GM18873 (cell line): ENCODE results near the gene MAPK7.
A peak's percentile ranks its signal among the peaks of the same experiment; 100 is the strongest.

ENCODE experiments used
- ATAC-seq: cut with Tn5 transposase; IDR thresholded peaks from one replicate; pipeline ENCODE4 v1.9.1; 2021; ENCODE audit warnings: mild to moderate bottlenecking, moderate library complexity, moderate number of reproducible peaks; ENCODE audit not compliant: unreplicated experiment, low FRiP score

MAPK7 gene

DNA sequence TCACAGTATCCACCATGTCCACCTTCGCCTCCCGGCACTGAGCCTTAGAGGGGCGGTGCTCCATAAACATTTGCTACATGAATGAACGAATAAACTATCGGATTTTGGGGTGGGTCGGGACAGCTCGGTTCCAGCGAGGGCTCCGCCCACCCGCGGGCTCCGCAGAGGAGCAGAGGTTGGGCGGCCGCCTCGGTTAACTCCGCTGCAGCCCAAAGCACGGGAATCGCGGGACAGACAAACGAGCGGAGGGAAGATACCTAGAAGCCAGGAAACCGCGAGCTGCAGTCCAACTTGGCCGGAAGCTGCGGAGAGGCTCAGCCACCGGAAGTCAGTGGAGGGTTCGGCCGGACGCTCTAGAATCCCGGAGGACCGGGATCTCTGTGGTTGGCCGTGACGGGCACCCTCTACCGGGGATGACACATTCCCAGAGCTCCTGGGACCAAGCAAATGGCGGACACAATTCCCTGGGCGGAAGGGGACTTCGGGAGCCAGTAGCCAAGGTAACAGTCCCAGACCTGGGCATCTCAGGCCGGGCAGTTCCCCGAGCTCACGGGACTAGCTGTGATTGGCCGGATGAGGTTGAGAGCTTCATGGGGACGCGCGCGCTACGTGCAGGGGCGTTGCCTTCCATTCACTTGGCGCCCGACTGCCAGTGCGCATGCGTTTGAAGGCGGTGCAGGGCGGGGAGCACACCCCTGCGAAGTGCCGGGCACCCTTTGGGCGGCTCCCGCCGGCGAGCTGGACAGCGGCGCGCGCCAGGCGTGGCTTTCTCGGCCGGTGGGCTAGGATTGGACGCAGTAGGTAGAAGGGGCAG is 489 bp upstream of the MAPK7 start:
- peak; percentile 86 for ATAC-seq

DNA sequence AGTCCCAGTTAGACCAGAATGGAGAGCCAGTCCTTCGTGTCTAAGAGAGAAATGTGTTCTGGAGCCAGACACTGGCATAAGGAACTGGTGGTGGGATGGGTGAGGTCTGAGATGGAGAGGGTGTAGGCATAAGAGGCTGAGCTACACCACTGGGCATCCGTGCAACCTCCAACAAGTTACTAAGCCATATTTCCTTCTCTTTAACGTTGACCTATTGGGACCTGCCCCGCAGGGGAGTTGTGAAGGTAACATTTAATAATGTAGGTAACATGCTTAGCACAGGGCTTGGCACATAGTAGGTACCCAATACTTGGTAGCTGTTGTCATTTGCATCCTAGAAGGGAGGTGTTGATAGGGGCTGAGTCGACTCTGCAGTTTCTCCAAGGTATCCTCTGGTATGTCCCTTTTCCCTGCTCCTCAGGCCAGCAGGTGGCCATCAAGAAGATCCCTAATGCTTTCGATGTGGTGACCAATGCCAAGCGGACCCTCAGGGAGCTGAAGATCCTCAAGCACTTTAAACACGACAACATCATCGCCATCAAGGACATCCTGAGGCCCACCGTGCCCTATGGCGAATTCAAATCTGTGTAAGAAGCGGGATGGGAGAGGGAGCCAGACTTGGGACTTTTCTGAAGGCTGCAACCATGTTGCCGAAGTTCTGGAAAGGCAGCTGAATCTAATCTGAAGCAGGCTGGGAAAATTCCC is 1.2 kb downstream of the MAPK7 start:
- no peak for ATAC-seq

DNA sequence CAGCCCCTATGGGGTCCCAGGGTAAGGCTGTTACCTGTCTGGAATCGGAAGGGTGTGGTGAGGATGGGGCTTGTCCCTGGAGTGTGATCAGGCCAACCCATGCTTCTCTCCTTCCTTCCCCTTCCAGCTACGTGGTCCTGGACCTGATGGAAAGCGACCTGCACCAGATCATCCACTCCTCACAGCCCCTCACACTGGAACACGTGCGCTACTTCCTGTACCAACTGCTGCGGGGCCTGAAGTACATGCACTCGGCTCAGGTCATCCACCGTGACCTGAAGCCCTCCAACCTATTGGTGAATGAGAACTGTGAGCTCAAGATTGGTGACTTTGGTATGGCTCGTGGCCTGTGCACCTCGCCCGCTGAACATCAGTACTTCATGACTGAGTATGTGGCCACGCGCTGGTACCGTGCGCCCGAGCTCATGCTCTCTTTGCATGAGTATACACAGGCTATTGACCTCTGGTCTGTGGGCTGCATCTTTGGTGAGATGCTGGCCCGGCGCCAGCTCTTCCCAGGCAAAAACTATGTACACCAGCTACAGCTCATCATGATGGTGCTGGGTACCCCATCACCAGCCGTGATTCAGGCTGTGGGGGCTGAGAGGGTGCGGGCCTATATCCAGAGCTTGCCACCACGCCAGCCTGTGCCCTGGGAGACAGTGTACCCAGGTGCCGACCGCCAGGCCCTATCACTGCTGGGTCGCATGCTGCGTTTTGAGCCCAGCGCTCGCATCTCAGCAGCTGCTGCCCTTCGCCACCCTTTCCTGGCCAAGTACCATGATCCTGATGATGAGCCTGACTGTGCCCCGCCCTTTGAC is 2.4 kb downstream of the MAPK7 start:
- ATAC-seq: no peak

DNA sequence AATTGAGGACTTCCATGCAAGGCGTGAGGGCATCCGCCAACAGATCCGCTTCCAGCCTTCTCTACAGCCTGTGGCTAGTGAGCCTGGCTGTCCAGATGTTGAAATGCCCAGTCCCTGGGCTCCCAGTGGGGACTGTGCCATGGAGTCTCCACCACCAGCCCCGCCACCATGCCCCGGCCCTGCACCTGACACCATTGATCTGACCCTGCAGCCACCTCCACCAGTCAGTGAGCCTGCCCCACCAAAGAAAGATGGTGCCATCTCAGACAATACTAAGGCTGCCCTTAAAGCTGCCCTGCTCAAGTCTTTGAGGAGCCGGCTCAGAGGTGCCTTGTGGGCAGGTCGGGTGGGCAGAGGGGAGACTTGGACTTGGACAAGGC is 3.1 kb downstream of the MAPK7 start:
- ATAC-seq: no peak

DNA sequence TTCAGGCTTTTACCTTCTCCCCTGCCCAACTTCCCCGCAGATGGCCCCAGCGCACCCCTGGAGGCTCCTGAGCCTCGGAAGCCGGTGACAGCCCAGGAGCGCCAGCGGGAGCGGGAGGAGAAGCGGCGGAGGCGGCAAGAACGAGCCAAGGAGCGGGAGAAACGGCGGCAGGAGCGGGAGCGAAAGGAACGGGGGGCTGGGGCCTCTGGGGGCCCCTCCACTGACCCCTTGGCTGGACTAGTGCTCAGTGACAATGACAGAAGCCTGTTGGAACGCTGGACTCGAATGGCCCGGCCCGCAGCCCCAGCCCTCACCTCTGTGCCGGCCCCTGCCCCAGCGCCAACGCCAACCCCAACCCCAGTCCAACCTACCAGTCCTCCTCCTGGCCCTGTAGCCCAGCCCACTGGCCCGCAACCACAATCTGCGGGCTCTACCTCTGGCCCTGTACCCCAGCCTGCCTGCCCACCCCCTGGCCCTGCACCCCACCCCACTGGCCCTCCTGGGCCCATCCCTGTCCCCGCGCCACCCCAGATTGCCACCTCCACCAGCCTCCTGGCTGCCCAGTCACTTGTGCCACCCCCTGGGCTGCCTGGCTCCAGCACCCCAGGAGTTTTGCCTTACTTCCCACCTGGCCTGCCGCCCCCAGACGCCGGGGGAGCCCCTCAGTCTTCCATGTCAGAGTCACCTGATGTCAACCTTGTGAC is 3.6 kb downstream of the MAPK7 start:
- no peak for ATAC-seq

DNA sequence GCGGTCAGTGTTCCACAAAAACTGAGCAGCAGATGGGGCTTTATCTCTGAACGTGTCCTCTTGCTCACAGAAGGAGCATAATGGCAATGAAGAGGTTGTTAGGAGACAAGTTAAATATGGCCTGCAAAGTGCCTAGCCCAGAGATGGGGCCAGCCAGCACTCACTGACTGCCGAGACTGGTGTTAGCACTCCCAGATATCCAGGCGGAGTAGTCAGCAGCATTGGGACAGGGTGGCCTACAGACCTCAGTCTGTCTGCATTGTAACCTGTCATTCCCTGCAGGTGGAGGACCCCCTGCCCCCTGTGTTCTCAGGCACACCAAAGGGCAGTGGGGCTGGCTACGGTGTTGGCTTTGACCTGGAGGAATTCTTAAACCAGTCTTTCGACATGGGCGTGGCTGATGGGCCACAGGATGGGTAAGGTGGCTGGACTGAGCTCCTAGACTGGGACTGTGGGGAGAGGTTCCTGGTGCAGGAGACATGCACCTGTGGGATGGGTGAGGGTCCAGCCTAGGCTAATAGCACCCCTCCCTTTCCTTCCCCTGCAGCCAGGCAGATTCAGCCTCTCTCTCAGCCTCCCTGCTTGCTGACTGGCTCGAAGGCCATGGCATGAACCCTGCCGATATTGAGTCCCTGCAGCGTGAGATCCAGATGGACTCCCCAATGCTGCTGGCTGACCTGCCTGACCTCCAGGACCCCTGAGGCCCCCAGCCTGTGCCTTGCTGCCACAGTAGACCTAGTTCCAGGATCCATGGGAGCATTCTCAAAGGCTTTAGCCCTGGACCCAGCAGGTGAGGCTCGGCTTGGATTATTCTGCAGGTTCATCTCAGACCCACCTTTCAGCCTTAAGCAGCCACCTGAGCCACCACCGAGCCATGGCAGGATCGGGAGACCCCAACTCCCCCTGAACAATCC is 4.5 kb downstream of the MAPK7 start:
- ATAC-seq: no peak

DNA sequence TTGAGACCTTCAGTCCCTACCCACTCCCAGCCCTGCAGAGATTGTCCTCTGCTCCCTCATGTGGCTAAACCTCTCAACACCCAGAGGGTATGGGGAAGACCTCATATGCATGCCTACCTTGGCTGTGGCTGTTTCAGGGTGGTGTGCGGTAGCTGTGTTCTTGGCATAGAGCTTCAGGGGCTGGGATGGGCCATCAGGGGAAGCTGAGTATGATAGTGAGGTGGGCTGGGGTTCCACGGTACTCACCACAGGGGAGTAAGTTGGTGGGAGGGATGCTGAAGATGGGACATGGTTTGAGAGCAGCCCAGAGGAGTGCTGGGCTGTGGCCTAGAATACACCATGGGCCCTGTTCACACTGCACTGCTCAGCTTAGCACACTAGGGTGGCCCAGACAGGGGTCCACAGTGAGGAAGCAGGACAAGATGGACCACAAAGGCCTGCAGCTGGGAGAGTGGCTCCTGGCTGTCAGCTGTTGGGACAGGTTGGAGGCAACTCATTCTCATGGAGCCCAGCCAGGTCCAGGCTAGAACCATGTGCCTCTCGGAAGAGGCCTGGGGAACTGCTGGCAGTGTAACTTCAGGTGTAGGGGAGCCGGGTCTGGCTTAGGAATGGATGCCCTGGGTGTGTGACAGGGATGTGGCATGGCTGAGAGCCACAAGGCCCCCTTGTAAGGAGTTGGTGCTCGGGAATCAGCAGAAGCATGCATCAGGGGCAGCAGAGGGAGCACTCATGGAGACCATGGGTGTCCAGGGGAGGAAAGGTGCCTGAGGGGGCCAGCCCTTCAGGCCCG is 5.6 kb downstream of the MAPK7 start:
- no peak for ATAC-seq

DNA sequence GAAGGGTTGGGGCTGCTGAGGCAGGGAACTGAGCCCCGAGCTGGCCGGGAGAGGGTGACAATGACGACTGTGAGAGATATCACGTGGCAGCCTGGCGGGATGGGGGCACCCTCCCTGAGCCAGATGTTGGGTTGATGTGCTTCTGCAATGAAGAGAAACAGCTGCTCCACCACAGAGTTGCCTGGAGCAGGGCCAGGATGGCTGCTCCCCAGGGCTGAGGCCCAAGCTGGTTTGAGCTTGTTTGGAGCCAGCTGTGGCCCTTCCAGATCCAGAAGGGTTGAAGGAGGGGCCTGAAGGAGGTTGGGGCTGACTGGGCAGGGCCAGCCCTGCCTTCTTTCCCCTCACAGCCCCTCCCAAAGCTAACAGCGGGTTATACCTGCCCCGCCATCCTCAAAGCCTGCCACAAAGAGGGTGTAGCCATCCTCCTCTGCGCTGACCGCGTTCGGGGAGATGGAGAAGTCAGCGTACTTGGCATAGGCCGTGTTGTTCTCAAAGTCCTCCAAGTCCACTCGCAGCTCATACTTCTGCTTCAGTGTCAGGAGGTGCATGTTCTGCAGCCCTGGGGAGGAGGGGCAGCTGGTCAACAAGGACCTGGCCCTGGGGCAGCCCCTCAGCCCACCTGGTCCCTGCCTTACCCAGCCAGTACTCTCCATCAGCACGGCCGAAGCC is 6.6 kb downstream of the MAPK7 start:
- ATAC-seq: no peak

DNA sequence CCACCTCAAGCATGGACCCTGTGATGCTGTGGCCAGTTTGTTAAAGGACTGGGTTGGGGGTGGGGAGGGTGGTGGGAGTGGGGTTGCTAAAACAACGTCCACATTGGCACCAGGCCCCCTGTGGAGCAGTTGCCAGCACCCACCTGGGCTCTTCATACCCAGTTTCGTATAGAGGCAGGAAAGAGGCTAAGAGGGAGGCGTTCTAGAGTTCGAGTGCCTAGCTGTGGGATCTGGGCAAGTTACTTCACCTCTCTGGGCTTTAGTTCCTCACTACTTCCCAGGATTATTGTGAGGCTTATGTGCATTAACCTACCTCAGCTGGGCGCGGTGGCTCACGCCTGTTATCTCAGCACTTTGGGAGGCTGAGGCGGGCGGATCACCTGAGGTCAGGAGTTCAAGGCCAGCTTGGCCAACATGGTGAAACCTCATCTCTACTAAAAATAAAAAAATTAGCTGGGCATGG is 7.3 kb downstream of the MAPK7 start:
- no peak for ATAC-seq

DNA sequence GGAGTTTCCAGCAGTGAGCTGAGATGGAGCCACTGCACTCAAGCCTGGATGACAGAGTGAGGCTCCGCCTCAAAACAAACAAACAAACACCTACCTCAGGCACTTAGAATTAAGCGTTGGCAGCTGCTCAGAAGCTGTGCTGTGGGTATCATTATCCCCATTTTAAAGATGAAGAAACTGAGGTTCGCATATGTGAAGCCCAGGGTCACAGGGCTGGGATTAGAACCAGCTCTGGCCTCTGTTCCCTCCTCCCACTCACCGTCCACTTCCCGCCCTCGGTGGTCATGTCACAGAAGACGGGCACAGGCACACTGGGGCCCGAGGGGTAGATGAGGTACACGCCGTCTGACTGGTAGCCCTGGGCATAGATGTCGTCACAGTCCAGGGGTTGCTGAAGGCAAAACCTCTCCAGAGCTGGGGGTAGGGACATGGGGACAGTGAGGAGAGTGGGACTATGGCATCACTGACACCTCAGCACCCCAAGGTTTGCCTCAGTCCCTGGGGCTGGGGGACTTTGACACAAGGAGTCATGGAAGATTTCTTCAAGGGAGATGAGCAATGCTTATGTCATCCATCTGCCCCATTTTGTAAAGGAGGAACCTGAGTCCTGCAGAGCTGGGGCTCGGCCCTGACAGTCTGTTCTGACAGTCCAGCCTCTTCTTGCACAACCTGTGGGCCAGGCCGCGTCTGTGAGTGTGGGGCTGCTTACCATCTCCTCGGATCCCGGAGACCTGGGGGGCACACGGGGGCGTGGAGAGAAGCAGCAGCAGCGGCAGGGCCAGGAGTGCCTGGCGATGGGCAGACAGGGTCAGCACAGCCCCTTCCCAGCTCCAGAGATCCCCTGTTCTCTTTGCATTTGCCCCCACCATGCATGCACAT is 8.0 kb downstream of the MAPK7 start:
- no peak for ATAC-seq

DNA sequence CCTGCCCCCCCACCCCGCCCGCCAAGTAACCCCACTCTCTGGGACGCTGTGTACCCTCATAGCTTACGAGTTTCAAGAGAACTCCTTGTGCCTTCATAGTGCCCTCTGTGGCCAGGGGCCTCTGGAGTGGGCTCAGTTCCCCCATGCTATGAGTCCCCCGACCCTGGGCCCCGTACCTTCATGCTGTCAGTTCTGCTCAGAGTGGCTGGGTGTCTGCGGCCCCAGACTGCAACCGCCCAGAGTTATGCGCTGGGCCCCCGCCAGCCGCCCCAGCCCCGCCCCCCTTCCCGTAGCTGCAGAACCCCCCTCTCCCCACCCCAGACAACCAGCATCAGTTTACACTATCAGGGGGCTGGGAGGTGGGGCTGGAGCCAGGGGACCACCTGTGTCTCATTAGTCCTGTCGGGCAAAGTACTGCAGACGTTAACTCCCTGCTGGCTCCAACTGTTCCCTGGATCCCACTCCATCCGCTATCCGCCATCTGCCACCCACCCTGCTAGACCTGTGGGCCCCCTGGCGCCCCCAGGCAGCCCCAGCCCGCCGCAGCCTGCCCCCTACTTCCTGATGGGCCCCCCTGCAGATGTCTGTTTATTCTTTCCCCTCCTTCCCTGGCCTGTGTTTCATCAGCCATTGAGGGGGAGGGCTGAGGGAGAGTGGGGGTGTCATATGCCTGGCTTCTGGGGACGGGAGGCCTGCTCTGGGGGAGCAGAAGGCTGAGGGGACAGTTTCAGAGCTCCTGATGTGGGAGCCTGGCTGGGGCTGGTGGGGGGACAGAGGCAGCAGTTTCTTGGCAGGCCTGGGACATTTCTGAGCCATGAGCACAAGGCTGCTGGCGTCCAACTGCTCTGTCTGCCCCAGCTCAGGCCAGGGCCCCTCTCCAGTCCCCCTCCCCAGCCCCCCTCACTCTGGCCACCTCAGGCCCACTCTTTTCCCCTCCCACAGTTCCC is 8.9 kb downstream of the MAPK7 start, which contains the start of gene MFAP4:
Gene MFAP4, minus strand, starts transcription at position 217 of the 947 bp plus-strand sequence. Its CDS starts 35 bp downstream, at position 182.
- no peak for ATAC-seq

DNA sequence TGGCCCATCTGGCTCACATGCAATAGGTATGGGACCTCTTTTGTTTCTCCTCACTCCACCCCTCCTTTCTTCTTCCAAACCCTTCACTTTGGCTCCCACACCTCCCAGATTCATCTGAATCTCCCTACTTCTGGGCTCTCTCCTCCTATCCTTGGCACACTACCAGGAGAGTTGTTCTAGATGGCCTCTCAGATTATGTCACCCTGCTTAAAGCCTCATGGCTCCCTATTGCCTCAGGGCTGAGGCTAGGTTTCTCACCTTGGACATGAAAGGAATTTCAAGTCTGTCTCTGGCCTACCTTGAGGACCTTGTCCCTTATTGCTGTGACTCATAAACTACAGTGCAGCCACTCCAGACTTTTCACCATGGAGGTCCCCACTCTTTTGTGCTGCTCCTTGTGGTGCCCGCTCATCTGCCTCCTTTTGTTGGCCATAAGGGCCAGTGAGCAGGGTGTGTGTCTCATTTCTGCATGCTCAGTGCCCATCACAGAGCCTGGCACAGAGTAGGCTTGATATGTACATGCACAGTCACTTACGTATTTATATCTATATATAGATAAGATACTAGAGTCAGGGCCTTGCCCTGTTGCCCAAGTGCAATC is 9.7 kb downstream of the MAPK7 start:
- no peak for ATAC-seq

DNA sequence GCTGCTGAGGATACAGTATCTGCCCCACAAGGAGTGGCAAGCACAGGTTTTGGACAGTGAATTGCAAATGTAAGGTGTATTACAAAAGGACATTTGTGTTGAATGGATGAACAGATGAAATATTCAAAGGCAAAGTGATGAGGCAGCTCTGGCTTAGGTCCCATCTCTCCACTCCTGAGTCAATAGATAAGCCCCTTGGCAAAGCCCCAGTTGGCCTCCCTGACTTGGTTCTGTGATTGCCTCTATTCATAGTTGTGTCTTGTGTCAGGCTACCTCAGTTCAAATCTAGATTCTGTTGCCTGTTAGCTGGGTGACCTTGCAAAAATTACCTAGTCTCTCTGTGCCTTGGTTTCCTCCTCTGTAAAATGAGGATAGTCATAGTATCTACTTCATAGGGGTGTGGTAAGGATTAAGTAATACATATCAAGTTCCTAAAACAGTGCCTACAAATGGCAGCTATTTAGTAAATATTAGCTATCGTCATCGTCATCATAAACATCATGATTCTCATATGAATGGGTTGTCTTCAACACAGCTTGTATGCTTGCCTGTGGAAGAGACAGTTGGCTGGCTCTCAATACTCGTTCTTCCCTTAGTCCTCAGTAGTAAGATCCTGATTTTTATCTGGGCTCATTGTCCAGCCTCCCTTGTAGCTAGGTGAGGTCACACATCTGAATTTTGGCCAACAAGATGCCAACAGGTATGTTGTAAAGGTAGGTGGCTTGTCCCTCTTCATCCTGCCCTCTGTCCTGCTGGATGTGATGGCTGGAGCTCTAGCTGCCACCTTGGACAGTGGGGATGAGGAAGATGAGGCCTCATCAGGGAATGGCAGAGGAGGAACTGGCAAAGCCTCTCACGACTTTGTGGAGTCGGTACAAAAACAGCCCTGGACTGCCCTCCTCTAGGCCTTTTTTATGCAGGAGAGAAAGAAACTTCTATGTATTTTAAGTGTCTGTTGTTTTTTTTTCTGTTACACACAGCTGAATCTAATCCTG is 10.8 kb downstream of the MAPK7 start:
- ATAC-seq: no peak

DNA sequence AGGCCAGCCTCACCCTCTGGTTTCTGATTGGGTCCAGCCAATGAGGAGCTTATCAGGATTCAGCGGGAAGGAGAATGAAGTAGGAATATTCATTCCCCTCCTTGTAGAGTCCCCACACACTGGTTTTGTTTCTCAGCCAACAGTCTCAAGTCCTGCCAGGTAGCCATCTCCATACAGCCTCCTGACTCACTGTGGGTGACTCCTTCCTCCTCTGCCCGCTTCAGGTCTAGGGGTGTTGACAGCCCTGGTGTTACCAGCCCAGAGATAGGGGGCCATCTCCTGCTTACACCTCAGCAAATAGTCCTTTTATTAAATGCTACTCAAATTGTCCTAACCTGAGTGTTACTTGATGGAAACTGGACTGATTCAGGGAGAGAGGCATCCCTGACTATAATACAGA is 12.7 kb downstream of the MAPK7 start:
- ATAC-seq: no peak
